OCI-LY3 (cell line): ENCODE data around the gene RSPH1.

ENCODE experiments used
- H2AFZ ChIP-seq: fragments of 200-600, 300-600 bp; shearing (Covaris generic); 2 replicates; pipeline ENCODE4 v1.6.0; 2014; ENCODE audit warnings: antibody characterized with exemption, low read depth, low read length
- H3K27ac ChIP-seq: fragments of 200-600, 300-600 bp; sonication (generic); 2 replicates; pipeline ENCODE4 v1.5.1; 2014; ENCODE audit warnings: mild to moderate bottlenecking, low read length, moderate library complexity, mixed read lengths
- H3K27me3 ChIP-seq: fragments of 200-600, 300-600 bp; sonication (generic); 2 replicates; pipeline ENCODE4 v1.6.1; 2014; ENCODE audit warnings: low read depth, low read length, mixed read lengths
- H3K36me3 ChIP-seq: fragments of 200-600, 300-600 bp; sonication (generic); replicated peaks from 2 replicates; pipeline ENCODE3; 2014; ENCODE audit warnings: low read depth, low read length, mixed read lengths
- H3K4me1 ChIP-seq: fragments of 300-600, 200-600 bp; sonication (generic); 2 replicates; pipeline ENCODE4 v1.6.1; 2014; ENCODE audit warnings: low read length, mixed read lengths
- H3K4me2 ChIP-seq: fragments of 200-600, 300-600 bp; sonication (generic); 2 replicates; pipeline ENCODE4 v1.6.1; 2014; ENCODE audit warnings: low read length, mixed read lengths
- H3K4me3 ChIP-seq: fragments of 300-600, 200-600 bp; sonication (generic); 2 replicates; pipeline ENCODE4 v1.5.1; 2014; ENCODE audit warnings: antibody characterized with exemption, mild to moderate bottlenecking, low read length, moderate library complexity
- H3K79me2 ChIP-seq: fragments of 300-600, 200-600 bp; shearing (Covaris generic); 2 replicates; pipeline ENCODE4 v1.6.1; 2014; ENCODE audit warnings: mild to moderate bottlenecking, low read length, mixed read lengths
- H3K9ac ChIP-seq: fragments of 300-600, 200-600 bp; shearing (Covaris generic); 2 replicates; pipeline ENCODE4 v1.6.0; 2014; ENCODE audit warnings: mild to moderate bottlenecking, low read length, moderate library complexity
- H3K9me3 ChIP-seq: fragments of 200-600, 300-600 bp; shearing (Covaris generic); 2 replicates; pipeline ENCODE4 v1.6.1; 2014; ENCODE audit warnings: low read length, mixed read lengths; ENCODE audit not compliant: insufficient read depth
- H4K20me1 ChIP-seq: fragments of 200-600, 300-600 bp; sonication (generic); 2 replicates; pipeline ENCODE4 v1.6.1; 2016; ENCODE audit warnings: low read length, mixed read lengths; ENCODE audit not compliant: insufficient read depth
- CTCF ChIP-seq: fragments of 200-600, 300-600 bp; sonication (generic); IDR thresholded peaks from 2 replicates; pipeline ENCODE4 v1.5.1; 2014; ENCODE audit warnings: antibody characterized with exemption, low read length, low read depth
- EZH2phosphoT487 ChIP-seq: fragments of 200-600 bp; shearing (Covaris generic); IDR thresholded peaks from 2 replicates; pipeline ENCODE4 v1.6.1; 2018; ENCODE audit warnings: antibody characterized with exemption, mixed run types, low read depth

RSPH1 gene

GRCh38 chr21:42543106-42543847, 47.3 kb upstream of the RSPH1 start:
- no peaks in the 10 kb centered on the region for H3K9me3 ChIP-seq
- TF ChIP-seq CTCF (no peak), EZH2phosphoT487 (no peak)
- H3K4me3 ChIP-seq, result no peak overlapping the region
- H2AFZ ChIP-seq, result no peak overlapping the region
- no peaks in the 10 kb centered on the region for H4K20me1 ChIP-seq
- no peak overlapping the region for H3K9ac ChIP-seq
- no peak overlapping the region for H3K4me2 ChIP-seq
- H3K27me3 ChIP-seq, result no peaks in the 10 kb centered on the region
- H3K27ac ChIP-seq, result no peak overlapping the region
- peaks cover 5% of the 10 kb centered on the region for H3K4me1 ChIP-seq
- peaks cover 10% of the 10 kb centered on the region for H3K36me3 ChIP-seq
- H3K79me2 ChIP-seq, result no peaks in the 10 kb centered on the region

GRCh38 chr21:42542596-42542995, 46.6 kb upstream of the RSPH1 start:
- Histone ChIP-seq H3K4me2 (no peak overlapping the region), H2AFZ (no peak overlapping the region), H4K20me1 (no peaks in the 10 kb centered on the region), H3K36me3 (peaks cover 10% of the 10 kb centered on the region), H3K4me3 (no peak overlapping the region), H3K27ac (no peak overlapping the region), H3K79me2 (no peaks in the 10 kb centered on the region), H3K27me3 (no peaks in the 10 kb centered on the region), H3K9me3 (no peaks in the 10 kb centered on the region), H3K4me1 (peaks cover 4% of the 10 kb centered on the region), H3K9ac (no peak overlapping the region)
- TF ChIP-seq CTCF, result no peak
- TF ChIP-seq EZH2phosphoT487, result no peak

GRCh38 chr21:42542196-42542595, 46.2 kb upstream of the RSPH1 start:
- Histone ChIP-seq H3K9me3 (no peaks in the 10 kb centered on the region), H4K20me1 (no peaks in the 10 kb centered on the region), H3K36me3 (peaks cover 6% of the 10 kb centered on the region), H3K27ac (no peak overlapping the region), H3K4me1 (peaks cover 8% of the 10 kb centered on the region), H3K79me2 (no peaks in the 10 kb centered on the region), H3K4me3 (no peak overlapping the region), H3K9ac (no peak overlapping the region), H3K27me3 (no peaks in the 10 kb centered on the region), H2AFZ (no peak overlapping the region), H3K4me2 (no peak overlapping the region)
- no peak for TF ChIP-seq CTCF
- TF ChIP-seq EZH2phosphoT487, result no peak

- Histone ChIP-seq H3K4me1 (peaks cover 13% of the 10 kb centered on the region), H3K4me2 (no peak overlapping the region), H3K9ac (no peak overlapping the region), H3K4me3 (no peak overlapping the region), H3K27me3 (no peaks in the 10 kb centered on the region), H4K20me1 (no peaks in the 10 kb centered on the region), H2AFZ (no peak overlapping the region), H3K36me3 (peaks cover 5% of the 10 kb centered on the region), H3K27ac (no peak overlapping the region), H3K79me2 (no peaks in the 10 kb centered on the region), H3K9me3 (no peaks in the 10 kb centered on the region)
- TF ChIP-seq EZH2phosphoT487, result no peak
Observed at GRCh38 chr21:42541618-42542017, 45.6 kb upstream of the RSPH1 start.
